ENCODE data around the gene PBX1. TPM values are rescaled to one million over a fixed set of nuclear protein-coding genes. Genes with fewer than 3 reads are reported as not detected.

PBX1 gene
- total RNA-seq, 1 donor from 2014 or later = 71.7 TPM

GRCh38 chr1:164813776-164814175 is 254.8 kb downstream of the PBX1 start:
- H3K27me3 Mint-ChIP-seq (ENCODE audit: low read depth) = no peaks in the 10 kb centered on the region
- H3K36me3 Mint-ChIP-seq (ENCODE audit: low read depth) = peaks cover 13% of the 10 kb centered on the region
- H3K27ac Mint-ChIP-seq (ENCODE audit: unreplicated experiment) = no peak overlapping the region
- H3K4me3 Mint-ChIP-seq = no peak overlapping the region
- H3K9me3 Mint-ChIP-seq = no peaks in the 10 kb centered on the region
- no peaks in the 10 kb centered on the region for H3K4me1 Mint-ChIP-seq
- no peak for DNase-seq (ENCODE audit: low read depth, low spot score)
- TF ChIP-seq CTCF (conservative IDR thresholded peaks at IDR 0.05) = no peak

GRCh38 chr1:164821648-164822047 is 262.7 kb downstream of the PBX1 start:
- no peak for DNase-seq (ENCODE audit: low read depth, low spot score)
- no peaks in the 10 kb centered on the region for H3K27me3 Mint-ChIP-seq (ENCODE audit: low read depth)
- peaks cover 4% of the 10 kb centered on the region for H3K9me3 Mint-ChIP-seq
- TF ChIP-seq CTCF (conservative IDR thresholded peaks at IDR 0.05) = no peak
- peaks cover 45% of the 10 kb centered on the region for H3K36me3 Mint-ChIP-seq (ENCODE audit: low read depth)
- H3K27ac Mint-ChIP-seq (ENCODE audit: unreplicated experiment) = no peak overlapping the region
- no peak overlapping the region for H3K4me3 Mint-ChIP-seq
- H3K4me1 Mint-ChIP-seq = peaks cover 4% of the 10 kb centered on the region

GRCh38 chr1:164823486-164824279 is 264.7 kb downstream of the PBX1 start:
- TF ChIP-seq CTCF (conservative IDR thresholded peaks at IDR 0.05) = no peak
- no peaks in the 10 kb centered on the region for H3K27me3 Mint-ChIP-seq (ENCODE audit: low read depth)
- H3K27ac Mint-ChIP-seq (ENCODE audit: unreplicated experiment) = no peak overlapping the region
- H3K36me3 Mint-ChIP-seq (ENCODE audit: low read depth) = peaks cover 43% of the 10 kb centered on the region
- H3K4me1 Mint-ChIP-seq = peaks cover 4% of the 10 kb centered on the region
- DNase-seq (ENCODE audit: low read depth, low spot score) = no peak
- peaks cover 4% of the 10 kb centered on the region for H3K9me3 Mint-ChIP-seq
- H3K4me3 Mint-ChIP-seq = no peak overlapping the region

DNA sequence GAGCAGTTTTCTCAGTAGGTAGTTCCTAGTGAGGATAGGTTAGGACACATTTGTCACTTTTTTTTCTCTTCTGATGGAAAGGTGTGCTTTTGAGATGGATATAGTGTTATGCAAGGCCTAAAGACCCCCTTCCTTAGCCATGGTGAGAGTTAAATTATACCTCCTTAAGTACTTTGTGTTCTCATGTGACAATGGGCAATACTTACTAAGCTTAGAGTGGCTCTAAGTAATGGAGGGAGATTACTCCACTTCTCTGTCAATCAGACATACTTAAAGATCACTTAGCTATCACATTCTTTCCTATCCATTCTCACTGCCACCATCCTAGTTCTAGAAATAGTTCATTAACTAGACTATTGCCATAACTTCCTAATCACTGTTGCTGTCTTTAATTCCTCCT is 265.6 kb downstream of the PBX1 start:
- Mint-ChIP-seq H3K36me3 (ENCODE audit: low read depth) (peaks cover 42% of the 10 kb centered on the region), H3K27me3 (ENCODE audit: low read depth) (no peaks in the 10 kb centered on the region), H3K4me3 (no peak overlapping the region), H3K9me3 (peaks cover 4% of the 10 kb centered on the region), H3K27ac (ENCODE audit: unreplicated experiment) (no peak overlapping the region), H3K4me1 (peaks cover 4% of the 10 kb centered on the region)
- DNase-seq (ENCODE audit: low read depth, low spot score) = no peak
- TF ChIP-seq CTCF (conservative IDR thresholded peaks at IDR 0.05) = no peak

- Mint-ChIP-seq H3K4me3 (no peak overlapping the region), H3K4me1 (no peaks in the 10 kb centered on the region), H3K36me3 (ENCODE audit: low read depth) (peaks cover 4% of the 10 kb centered on the region), H3K27ac (ENCODE audit: unreplicated experiment) (no peak overlapping the region), H3K9me3 (no peaks in the 10 kb centered on the region), H3K27me3 (ENCODE audit: low read depth) (no peaks in the 10 kb centered on the region)
- DNase-seq (ENCODE audit: low read depth, low spot score) = no peak
- no peak for TF ChIP-seq CTCF (conservative IDR thresholded peaks at IDR 0.05)
Measured at GRCh38 chr1:164830628-164831027, 271.6 kb downstream of the PBX1 start.
